Caco-2 (cell line): Measurements from ENCODE around the gene HPCA. TPM values are rescaled to one million over a fixed set of nuclear protein-coding genes. Genes with fewer than 3 reads are reported as not detected.

Experiments
- BruUV-seq: library from RNA; stranded (reverse); fragments of 400-500 nt; replicated peaks from 2 replicates; lab custom pipeline; 2021; lab: Mats Ljungman, UMichigan
- CTCF ChIA-PET: fragments of 300-600 bp; sonication (Branson Sonifier 250); formaldehyde crosslinking; loops from one replicate; lab custom pipeline; 2022; ENCODE audit warnings: antibody characterized with exemption; lab: Charles Lee
- POLR2A ChIA-PET: fragments of 300-600 bp; sonication (Branson Sonifier 250); formaldehyde crosslinking; loops from one replicate; lab custom pipeline; 2022; ENCODE audit warnings: antibody characterized with exemption; lab: Charles Lee
- DNase-seq, 2 experiments: peaks; one replicate each; pipeline versions ENCODE4 v3.0.0 to v3.0.0-alpha.2; 2020 to 2022
- H3K27me3 ChIP-seq: replicated peaks from 2 replicates; pipeline ENCODE4 v1.6.0; 2011; ENCODE audit warnings: low read length; ENCODE audit not compliant: control insufficient read depth, insufficient read depth
- H3K36me3 ChIP-seq: 2 replicates; pipeline ENCODE4 v1.5.1; 2011; ENCODE audit warnings: low read length; ENCODE audit not compliant: control insufficient read depth, insufficient read depth
- H3K4me1 ChIP-seq: fragments of 250-450 bp; sonication (Bioruptor Pico); 2 replicates; pipeline ENCODE4 v1.5.1; 2020; ENCODE audit warnings: mild to moderate bottlenecking
- H3K4me3 ChIP-seq: 2 replicates; pipeline ENCODE4 v1.5.1; 2011; ENCODE audit warnings: low read depth, mild to moderate bottlenecking, control low read depth, low read length
- H3K9me3 ChIP-seq: fragments of 250-450 bp; sonication (Bioruptor Pico); 2 replicates; pipeline ENCODE4 v1.5.1; 2020; ENCODE audit warnings: mild to moderate bottlenecking, moderate library complexity
- H3K27ac Mint-ChIP-seq: one replicate; pipeline ENCODE4 v1.8.0; 2022; ENCODE audit warnings: mixed read lengths; ENCODE audit not compliant: unreplicated experiment
- H3K27me3 Mint-ChIP-seq: one replicate; pipeline ENCODE4 v1.8.0; 2022; ENCODE audit warnings: mixed read lengths; ENCODE audit not compliant: insufficient read depth, unreplicated experiment
- H3K36me3 Mint-ChIP-seq: one replicate; pipeline ENCODE4 v1.8.0; 2022; ENCODE audit warnings: mild to moderate bottlenecking, mixed read lengths; ENCODE audit not compliant: insufficient read depth, unreplicated experiment
- H3K4me1 Mint-ChIP-seq: one replicate; pipeline ENCODE4 v1.8.0; 2022; ENCODE audit warnings: low read depth, mixed read lengths; ENCODE audit not compliant: unreplicated experiment
- H3K4me3 Mint-ChIP-seq: one replicate; pipeline ENCODE4 v1.8.0; 2022; ENCODE audit warnings: mild to moderate bottlenecking, moderate library complexity, mixed read lengths; ENCODE audit not compliant: unreplicated experiment
- H3K9me3 Mint-ChIP-seq: one replicate; pipeline ENCODE4 v1.8.0; 2022; ENCODE audit warnings: mixed read lengths; ENCODE audit not compliant: unreplicated experiment
- intact Hi-C: fragments of 100-400 bp; cut with micrococcal nuclease; formaldehyde crosslinking; loops from one replicate; pipeline ENCODE4 v1.10.0; 2022; ENCODE audit not compliant: unreplicated experiment
- total RNA-seq: library from RNA; stranded (reverse); gene quantifications from 2 replicates; pipeline ENCODE4 v1.2.3, GENCODE V29; 2022
- TF ChIP-seq, protein P1 (sequence below), 2 experiments: fragments of 200-600 bp in 1 of 2; IDR thresholded peaks; 1 replicate in 1 of 2; 2 replicates in 1 of 2; pipeline versions ENCODE4 v1.5.1 to v1.8.0; 2011 to 2022; ENCODE audit warnings: antibody characterized with exemption in 1 of 2, control low read depth in 1 of 2, inconsistent platforms in 1 of 2, low read depth in 1 of 2, low read length in 1 of 2, mild to moderate bottlenecking in 1 of 2, moderate library complexity in 1 of 2; ENCODE audit not compliant: insufficient read depth in 1 of 2, severe bottlenecking in 1 of 2, unreplicated experiment in 1 of 2

The HPCA gene
- total RNA-seq, 1 experiment from 2014 or later, result not detected

GRCh38 chr1:32870615-32871363 is 15.5 kb upstream of the HPCA start, which contains the start of gene FNDC5:
Gene FNDC5 (minus strand): TSS chr1:32870912.
- DNase-seq, result peak in 1 of 2 experiments; percentile 43
- H3K27me3 Mint-ChIP-seq, result no peaks in the 10 kb centered on the region
- no peak within 1 kb of the TSS for H3K27ac Mint-ChIP-seq
- peaks cover 17% of the 10 kb centered on the region for H3K4me1 Mint-ChIP-seq
- Histone ChIP-seq H3K4me3 (peak within 1 kb of the TSS; percentile 36), H3K27me3 (no peaks in the 10 kb centered on the region; the same call in 1 of the 2 replicates), H3K9me3 (no peaks in the 10 kb centered on the region), H3K4me1 (no peaks in the 10 kb centered on the region), H3K36me3 (no peaks in the 10 kb centered on the region)
- H3K36me3 Mint-ChIP-seq, result peaks cover 6% of the 10 kb centered on the region
- CTCF ChIA-PET, result no interaction called here
- POLR2A ChIA-PET, result no interaction called here
- BruUV-seq, result no TSS peak
- no peaks in the 10 kb centered on the region for H3K9me3 Mint-ChIP-seq
- intact Hi-C loops, result no loop called here
- H3K4me3 Mint-ChIP-seq, result peak within 1 kb of the TSS; percentile 72
- TF ChIP-seq, protein P1, sequence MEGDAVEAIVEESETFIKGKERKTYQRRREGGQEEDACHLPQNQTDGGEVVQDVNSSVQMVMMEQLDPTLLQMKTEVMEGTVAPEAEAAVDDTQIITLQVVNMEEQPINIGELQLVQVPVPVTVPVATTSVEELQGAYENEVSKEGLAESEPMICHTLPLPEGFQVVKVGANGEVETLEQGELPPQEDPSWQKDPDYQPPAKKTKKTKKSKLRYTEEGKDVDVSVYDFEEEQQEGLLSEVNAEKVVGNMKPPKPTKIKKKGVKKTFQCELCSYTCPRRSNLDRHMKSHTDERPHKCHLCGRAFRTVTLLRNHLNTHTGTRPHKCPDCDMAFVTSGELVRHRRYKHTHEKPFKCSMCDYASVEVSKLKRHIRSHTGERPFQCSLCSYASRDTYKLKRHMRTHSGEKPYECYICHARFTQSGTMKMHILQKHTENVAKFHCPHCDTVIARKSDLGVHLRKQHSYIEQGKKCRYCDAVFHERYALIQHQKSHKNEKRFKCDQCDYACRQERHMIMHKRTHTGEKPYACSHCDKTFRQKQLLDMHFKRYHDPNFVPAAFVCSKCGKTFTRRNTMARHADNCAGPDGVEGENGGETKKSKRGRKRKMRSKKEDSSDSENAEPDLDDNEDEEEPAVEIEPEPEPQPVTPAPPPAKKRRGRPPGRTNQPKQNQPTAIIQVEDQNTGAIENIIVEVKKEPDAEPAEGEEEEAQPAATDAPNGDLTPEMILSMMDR (IDR thresholded peaks at IDR 0.05; ENCODE audit: insufficient read depth in 1 of 2, low read depth in 1 of 2, low read length in 1 of 2, severe bottlenecking in 1 of 2, unreplicated experiment in 1 of 2), result no peak

GRCh38 chr1:32871364-32872191 is 14.7 kb upstream of the HPCA start:
- TF ChIP-seq, protein P1 (IDR thresholded peaks at IDR 0.05; ENCODE audit: insufficient read depth in 1 of 2, low read depth in 1 of 2, low read length in 1 of 2, severe bottlenecking in 1 of 2, unreplicated experiment in 1 of 2), result no peak
- no peaks in the 10 kb centered on the region for H3K9me3 ChIP-seq
- no peaks in the 10 kb centered on the region for H3K4me1 ChIP-seq
- Mint-ChIP-seq H3K27ac (no peak overlapping the region), H3K36me3 (peaks cover 6% of the 10 kb centered on the region), H3K4me3 (peak overlapping the region; percentile 62), H3K9me3 (no peaks in the 10 kb centered on the region), H3K4me1 (peaks cover 17% of the 10 kb centered on the region), H3K27me3 (no peaks in the 10 kb centered on the region)
- BruUV-seq, result no TSS peak
- no peaks in the 10 kb centered on the region; the same call in 1 of the 2 replicates for H3K27me3 ChIP-seq
- CTCF ChIA-PET, result interaction anchor here (1.0 kb wide), 1 partner anchor 10 kb away, joined by 3 read pairs; no protein-coding TSS in a partner anchor
- no peaks in the 10 kb centered on the region for H3K36me3 ChIP-seq
- no peak for DNase-seq
- peak overlapping the region; percentile 36 for H3K4me3 ChIP-seq
- POLR2A ChIA-PET, result no interaction called here
- intact Hi-C loops, result no loop called here

- H3K4me1 Mint-ChIP-seq, result peaks cover 17% of the 10 kb centered on the region
- no peak for DNase-seq
- Histone ChIP-seq H3K4me3 (no peak overlapping the region), H3K4me1 (no peaks in the 10 kb centered on the region), H3K9me3 (no peaks in the 10 kb centered on the region), H3K36me3 (no peaks in the 10 kb centered on the region), H3K27me3 (no peaks in the 10 kb centered on the region; the same call in 1 of the 2 replicates)
- no peaks in the 10 kb centered on the region for H3K27me3 Mint-ChIP-seq
- TF ChIP-seq, protein P1 (IDR thresholded peaks at IDR 0.05; ENCODE audit: insufficient read depth in 1 of 2, low read depth in 1 of 2, low read length in 1 of 2, severe bottlenecking in 1 of 2, unreplicated experiment in 1 of 2), result no peak
- BruUV-seq, result no TSS peak
- no peaks in the 10 kb centered on the region for H3K9me3 Mint-ChIP-seq
- ChIA-PET CTCF (interaction anchor here (1.0 kb wide), 1 partner anchor 10 kb away, joined by 3 read pairs; no protein-coding TSS in a partner anchor), POLR2A (no interaction called here)
- peaks cover 6% of the 10 kb centered on the region for H3K36me3 Mint-ChIP-seq
- H3K27ac Mint-ChIP-seq, result no peak overlapping the region
- no peak overlapping the region for H3K4me3 Mint-ChIP-seq
- intact Hi-C loops, result no loop called here
These were observed 14.2 kb upstream of the HPCA start for GRCh38 chr1:32872192-32872460.
